Measurements from ENCODE around the gene ZEB2. TPM values are rescaled to one million over a fixed set of nuclear protein-coding genes. Genes with fewer than 3 reads are reported as not detected.

ZEB2 gene
- total RNA-seq, 4 donors from 2014 or later, result 148 to 290 (median 218) TPM

DNA sequence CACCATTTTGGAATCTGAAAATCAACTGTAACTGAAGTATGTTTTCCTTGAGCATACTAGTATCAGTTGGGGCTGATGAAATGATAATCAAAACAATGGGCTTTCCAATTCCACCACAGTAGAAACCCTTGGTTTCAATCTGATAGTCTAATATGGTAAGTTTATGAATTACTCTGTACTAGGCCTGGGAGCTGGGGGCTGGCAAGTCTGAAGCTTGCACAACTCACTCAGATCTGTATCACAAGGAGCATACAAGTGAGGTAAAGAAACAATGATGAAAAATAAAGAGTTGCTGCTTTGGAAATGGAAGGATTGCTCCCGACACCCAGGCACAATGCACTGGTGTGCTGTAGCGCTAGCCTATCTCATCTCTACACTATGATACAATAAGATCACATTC is 19.4 kb downstream of the ZEB2 start:
- Histone ChIP-seq H3K9me3 (no peaks in the 10 kb centered on the region), H3K27ac (peak overlapping the region in 2 of 4 donors; percentile 99 to 100), H3K27me3 (no peaks in the 10 kb centered on the region), H3K4me1 (peaks cover 0 to 92% (median 38%) of the 10 kb centered on the region in 4 donors), H3K4me3 (no peak overlapping the region), H3K36me3 (no peaks in the 10 kb centered on the region)
- no peak for TF ChIP-seq POLR2A (IDR thresholded peaks at IDR 0.05)
- TF ChIP-seq, protein P1, sequence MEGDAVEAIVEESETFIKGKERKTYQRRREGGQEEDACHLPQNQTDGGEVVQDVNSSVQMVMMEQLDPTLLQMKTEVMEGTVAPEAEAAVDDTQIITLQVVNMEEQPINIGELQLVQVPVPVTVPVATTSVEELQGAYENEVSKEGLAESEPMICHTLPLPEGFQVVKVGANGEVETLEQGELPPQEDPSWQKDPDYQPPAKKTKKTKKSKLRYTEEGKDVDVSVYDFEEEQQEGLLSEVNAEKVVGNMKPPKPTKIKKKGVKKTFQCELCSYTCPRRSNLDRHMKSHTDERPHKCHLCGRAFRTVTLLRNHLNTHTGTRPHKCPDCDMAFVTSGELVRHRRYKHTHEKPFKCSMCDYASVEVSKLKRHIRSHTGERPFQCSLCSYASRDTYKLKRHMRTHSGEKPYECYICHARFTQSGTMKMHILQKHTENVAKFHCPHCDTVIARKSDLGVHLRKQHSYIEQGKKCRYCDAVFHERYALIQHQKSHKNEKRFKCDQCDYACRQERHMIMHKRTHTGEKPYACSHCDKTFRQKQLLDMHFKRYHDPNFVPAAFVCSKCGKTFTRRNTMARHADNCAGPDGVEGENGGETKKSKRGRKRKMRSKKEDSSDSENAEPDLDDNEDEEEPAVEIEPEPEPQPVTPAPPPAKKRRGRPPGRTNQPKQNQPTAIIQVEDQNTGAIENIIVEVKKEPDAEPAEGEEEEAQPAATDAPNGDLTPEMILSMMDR (IDR thresholded peaks at IDR 0.05), result no peak
- TF ChIP-seq EP300 (IDR thresholded peaks at IDR 0.05), result no peak
- 82% methylated on average over 2 of the region's 2 CpGs for WGBS, 2 donors
- DNase-seq (ENCODE audit: low spot score in 2 of 2), result no peak

DNA sequence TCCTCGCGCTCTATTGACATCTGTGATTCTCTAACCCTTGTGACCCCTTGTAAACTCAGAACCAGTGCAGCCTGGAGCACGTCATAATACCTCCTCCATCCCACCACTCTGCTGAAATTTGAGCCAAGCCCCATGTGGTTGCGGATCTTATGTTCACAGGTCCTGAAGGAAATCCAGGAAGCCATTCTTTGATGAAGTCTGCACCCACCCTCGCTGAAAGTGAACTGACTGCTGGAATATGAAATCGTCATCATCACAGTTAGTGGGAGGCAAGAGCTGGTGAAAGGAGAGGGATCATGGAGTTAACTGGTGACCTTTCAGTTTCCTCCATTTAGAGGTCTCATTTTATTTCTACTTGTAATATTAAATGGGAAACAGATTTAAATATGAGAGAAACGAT is 21.6 kb downstream of the ZEB2 start:
- Histone ChIP-seq H3K27me3 (no peaks in the 10 kb centered on the region), H3K4me1 (peaks cover 0 to 90% (median 30%) of the 10 kb centered on the region in 4 donors), H3K4me3 (no peak overlapping the region), H3K27ac (peak overlapping the region in 3 of 4 donors; percentile 1 to 100 (median 46)), H3K9me3 (no peaks in the 10 kb centered on the region), H3K36me3 (no peaks in the 10 kb centered on the region)
- no peak for TF ChIP-seq POLR2A (IDR thresholded peaks at IDR 0.05)
- TF ChIP-seq, protein P1 (IDR thresholded peaks at IDR 0.05), result no peak
- TF ChIP-seq EP300 (IDR thresholded peaks at IDR 0.05), result no peak
- 49 to 50% methylated on average over 7 of the region's 7 CpGs for WGBS, 2 donors
- DNase-seq (ENCODE audit: low spot score in 2 of 2), result no peak

DNA sequence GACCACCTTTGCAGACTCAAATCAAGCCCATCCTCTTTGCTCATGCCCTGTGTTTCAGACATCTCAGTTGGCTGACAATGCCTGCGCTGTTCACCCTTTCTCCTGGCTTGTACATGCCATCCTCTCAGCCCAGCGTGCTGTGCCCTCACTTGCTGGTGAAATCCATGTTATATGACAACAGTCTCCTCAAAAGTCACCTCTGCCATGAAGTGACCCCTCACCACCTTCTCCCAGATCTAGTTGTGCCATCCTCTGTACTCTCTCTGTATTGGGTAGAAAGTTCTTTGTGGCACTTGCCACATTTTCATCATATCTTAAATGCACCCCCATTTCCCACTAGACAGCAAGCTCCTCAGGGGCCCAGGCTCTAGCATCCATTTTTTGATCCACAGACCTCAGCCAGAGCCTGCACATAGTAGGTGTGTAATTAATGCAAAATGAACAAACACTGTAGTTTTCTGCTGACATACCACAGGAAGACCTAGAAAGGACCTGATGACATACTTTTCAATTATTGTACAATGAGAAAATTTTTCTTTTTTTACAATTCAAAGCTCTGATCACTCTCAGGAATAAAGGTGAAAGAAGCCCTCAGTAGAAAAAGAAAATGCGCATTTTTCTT is 22.8 kb downstream of the ZEB2 start:
- Histone ChIP-seq H3K4me1 (peaks cover 0 to 89% (median 31%) of the 10 kb centered on the region in 4 donors), H3K36me3 (no peaks in the 10 kb centered on the region), H3K9me3 (no peaks in the 10 kb centered on the region), H3K27ac (peak overlapping the region in 3 of 4 donors; percentile 31 to 85 (median 68)), H3K27me3 (no peaks in the 10 kb centered on the region), H3K4me3 (no peak overlapping the region)
- DNase-seq (ENCODE audit: low spot score in 2 of 2), result no peak
- TF ChIP-seq, protein P1 (IDR thresholded peaks at IDR 0.05), result no peak
- TF ChIP-seq POLR2A (IDR thresholded peaks at IDR 0.05) (no peak), EP300 (IDR thresholded peaks at IDR 0.05) (no peak)
- WGBS, 2 donors, result 73 to 87% methylated on average over 3 of the region's 3 CpGs

DNA sequence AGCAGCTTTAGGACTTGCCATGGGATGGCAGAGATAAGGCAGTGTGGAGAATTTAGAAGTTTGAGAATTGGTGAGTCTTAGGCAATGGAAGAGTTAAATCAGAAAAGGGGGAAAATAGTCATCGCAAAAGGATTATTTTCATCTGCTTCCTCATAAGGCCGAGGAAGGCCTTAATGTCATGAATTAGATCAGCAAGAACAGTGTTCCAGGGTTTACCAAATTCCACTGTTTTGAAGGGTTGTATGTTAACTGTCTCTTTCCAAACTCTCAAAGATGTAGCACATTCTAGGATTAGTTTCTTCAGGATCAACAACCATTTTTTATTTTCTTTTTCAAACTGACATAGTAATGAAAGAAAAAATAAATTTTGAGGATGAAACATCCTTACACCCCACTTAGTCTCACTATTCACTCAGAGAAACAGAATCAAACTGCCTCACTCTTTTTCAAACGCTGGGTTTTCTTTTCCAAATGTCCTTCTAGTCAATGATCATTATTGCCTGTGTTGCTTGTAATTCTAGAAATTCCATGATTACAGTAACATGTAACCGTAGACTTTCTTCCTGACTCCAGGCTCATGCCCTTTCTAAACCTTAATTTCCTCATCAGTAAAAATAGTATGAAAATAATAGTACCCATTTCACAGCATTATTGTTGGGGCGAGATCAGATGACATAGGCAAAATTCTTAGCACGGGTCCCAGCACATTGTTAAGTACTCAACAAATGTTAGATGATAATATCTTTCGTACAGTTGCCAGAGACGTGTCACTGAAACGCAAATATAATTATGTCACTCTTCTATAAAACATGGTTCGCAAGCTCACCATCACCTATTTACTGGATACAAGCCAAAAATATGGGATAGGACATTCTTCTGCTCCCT is 23.6 kb downstream of the ZEB2 start:
- DNase-seq (ENCODE audit: low spot score in 2 of 2), result no peak
- Histone ChIP-seq H3K9me3 (no peaks in the 10 kb centered on the region), H3K4me3 (no peak overlapping the region), H3K36me3 (no peaks in the 10 kb centered on the region), H3K27me3 (no peaks in the 10 kb centered on the region), H3K4me1 (peaks cover 0 to 84% (median 30%) of the 10 kb centered on the region in 4 donors), H3K27ac (peak overlapping the region in 3 of 4 donors; percentile 31 to 85 (median 68))
- 42 to 44% methylated on average over 10 of the region's 10 CpGs for whole genome bisulfite sequencing, 2 donors
- no peak for TF ChIP-seq POLR2A (IDR thresholded peaks at IDR 0.05)
- TF ChIP-seq EP300 (IDR thresholded peaks at IDR 0.05), result no peak
- TF ChIP-seq, protein P1 (IDR thresholded peaks at IDR 0.05), result no peak
